IMR-90 (cell line): ENCODE results near the gene IL6. TPM values are rescaled to one million over a fixed set of nuclear protein-coding genes. Genes with fewer than 3 reads are reported as not detected.

Experiments used
- ATAC-seq: fragments of 200-7000 bp; cut with Tn5 transposase; 2 replicates; pipeline ENCODE4 v1.9.1; 2020; ENCODE audit warnings: low read depth, mild to moderate bottlenecking, moderate library complexity
- BruUV-seq: library from RNA; stranded (reverse); fragments of 400-500 nt; replicated peaks from 2 replicates; lab custom pipeline; 2021; lab: Mats Ljungman, UMichigan
- CTCF ChIA-PET: fragments of 300-600 bp; formaldehyde crosslinking; extraction: SDS; loops from one replicate; lab custom pipeline; 2021; ENCODE audit warnings: antibody characterized with exemption; lab: Yijun Ruan, JAX
- POLR2A ChIA-PET: fragments of 300-600 bp; sonication (Branson Sonifier 250); formaldehyde crosslinking; loops from one replicate; lab custom pipeline; 2022; ENCODE audit warnings: antibody characterized with exemption; ENCODE audit not compliant: unreplicated experiment; lab: Charles Lee
- DNase-seq: peaks from one replicate; pipeline ENCODE4 v3.0.0; 2013
- H2AFZ ChIP-seq: replicated peaks from 2 replicates; pipeline ENCODE3; 2013; ENCODE audit warnings: low read length, mild to moderate bottlenecking; ENCODE audit not compliant: poor library complexity
- H2AK5ac ChIP-seq: 2 replicates; pipeline ENCODE4 v1.6.1; 2013; ENCODE audit warnings: low read depth, low read length, inconsistent platforms
- H2AK9ac ChIP-seq: replicated peaks from 2 replicates; pipeline ENCODE3; 2013; ENCODE audit warnings: mild to moderate bottlenecking, low read depth, low read length, moderate library complexity; ENCODE audit not compliant: poor library complexity
- H2BK120ac ChIP-seq: 2 replicates; pipeline ENCODE4 v1.6.1; 2013; ENCODE audit warnings: low read depth, low read length, inconsistent platforms
- H2BK15ac ChIP-seq: 3 replicates; pipeline ENCODE4 v1.6.1; 2013; ENCODE audit warnings: low read depth, low read length, inconsistent platforms
- H2BK20ac ChIP-seq: 2 replicates; pipeline ENCODE4 v1.6.1; 2013; ENCODE audit warnings: low read depth, mild to moderate bottlenecking, inconsistent platforms, low read length, moderate library complexity
- H2BK5ac ChIP-seq: 2 replicates; pipeline ENCODE4 v1.6.1; 2013; ENCODE audit warnings: mild to moderate bottlenecking, low read depth, low read length, inconsistent platforms; ENCODE audit not compliant: poor library complexity, severe bottlenecking
- H3K14ac ChIP-seq: replicated peaks from 2 replicates; pipeline ENCODE4 v1.6.1; 2013; ENCODE audit warnings: low read depth, low read length, inconsistent platforms
- H3K18ac ChIP-seq: 2 replicates; pipeline ENCODE4 v1.6.1; 2013; ENCODE audit warnings: low read depth, low read length, control low read depth
- H3K23ac ChIP-seq: 2 replicates; pipeline ENCODE4 v1.6.1; 2013; ENCODE audit warnings: low read depth, low read length, inconsistent platforms
- H3K27ac ChIP-seq: 2 replicates; pipeline ENCODE4 v1.5.1; 2013; ENCODE audit warnings: mild to moderate bottlenecking, control low read depth, low read length; ENCODE audit not compliant: insufficient read depth
- H3K27me3 ChIP-seq: 2 replicates; pipeline ENCODE4 v1.6.1; 2013; ENCODE audit warnings: low read length; ENCODE audit not compliant: control insufficient read depth, insufficient read depth
- H3K36me3 ChIP-seq: 2 replicates; pipeline ENCODE4 v1.6.1; 2013; ENCODE audit warnings: low read length, mixed read lengths; ENCODE audit not compliant: control insufficient read depth, insufficient read depth
- H3K4ac ChIP-seq: 2 replicates; pipeline ENCODE4 v1.6.1; 2013; ENCODE audit warnings: low read depth, low read length, inconsistent platforms
- H3K4me1 ChIP-seq: 2 replicates; pipeline ENCODE4 v1.6.1; 2013; ENCODE audit warnings: low read length, mixed read lengths; ENCODE audit not compliant: control insufficient read depth, insufficient read depth
- H3K4me2 ChIP-seq: 2 replicates; pipeline ENCODE4 v1.6.1; 2013; ENCODE audit warnings: low read depth, mild to moderate bottlenecking, control low read depth, low read length, moderate library complexity
- H3K4me3 ChIP-seq: 2 replicates; pipeline ENCODE4 v1.5.1; 2013; ENCODE audit warnings: low read depth, mild to moderate bottlenecking, control low read depth, low read length, moderate library complexity; ENCODE audit not compliant: insufficient read depth
- H3K56ac ChIP-seq: 2 replicates; pipeline ENCODE4 v1.6.1; 2013; ENCODE audit warnings: low read length, inconsistent platforms; ENCODE audit not compliant: insufficient read depth; ENCODE audit errors: extremely low read depth
- H3K79me1 ChIP-seq, 2 experiments: 2 replicates each; pipeline ENCODE4 v1.6.1; 2013; ENCODE audit warnings: low read length in 2 of 2, inconsistent platforms in 1 of 2, low read depth in 1 of 2
- H3K9ac ChIP-seq: 2 replicates; pipeline ENCODE4 v1.6.1; 2013; ENCODE audit warnings: low read depth, low read length, control low read depth
- H3K9me1 ChIP-seq: 2 replicates; pipeline ENCODE4 v1.6.1; 2013; ENCODE audit warnings: low read length, inconsistent platforms; ENCODE audit not compliant: insufficient read depth
- H3K9me3 ChIP-seq: 2 replicates; pipeline ENCODE4 v1.6.1; 2013; ENCODE audit warnings: low read length; ENCODE audit not compliant: control insufficient read depth, insufficient read depth
- H4K20me1 ChIP-seq: 2 replicates; pipeline ENCODE4 v1.6.1; 2013; ENCODE audit warnings: low read length, inconsistent platforms; ENCODE audit not compliant: insufficient read depth
- H4K5ac ChIP-seq: 2 replicates; pipeline ENCODE4 v1.6.1; 2013; ENCODE audit warnings: mild to moderate bottlenecking, low read depth, low read length, control low read depth
- H4K8ac ChIP-seq, 2 experiments: 2 replicates each; pipeline ENCODE4 v1.6.1; 2013; ENCODE audit warnings: low read depth in 2 of 2, low read length in 2 of 2, control low read depth in 1 of 2, inconsistent platforms in 1 of 2
- H4K91ac ChIP-seq: 2 replicates; pipeline ENCODE4 v1.6.1; 2013; ENCODE audit warnings: low read depth, low read length, inconsistent platforms; ENCODE audit not compliant: insufficient read depth
- BHLHE40 ChIP-seq: fragments of 150-350 bp; IDR thresholded peaks from 2 replicates; pipeline ENCODE4 v1.6.1; 2016; ENCODE audit warnings: mild to moderate bottlenecking, low read depth, low read length
- CEBPB ChIP-seq: IDR thresholded peaks from 2 replicates; pipeline ENCODE4 v1.6.1; 2012; ENCODE audit warnings: low read depth, low read length, improper control_type of control experiment
- CHD1 ChIP-seq: IDR thresholded peaks from 2 replicates; pipeline ENCODE4 v1.6.1; 2012; ENCODE audit warnings: low read depth, low read length, improper control_type of control experiment
- ELK1 ChIP-seq: fragments of 150-350 bp; IDR thresholded peaks from 2 replicates; pipeline ENCODE4 v1.6.1; 2016; ENCODE audit warnings: low read depth, mild to moderate bottlenecking, low read length, moderate library complexity, borderline replicate concordance
- FOS ChIP-seq: fragments of 150-350 bp; IDR thresholded peaks from 2 replicates; pipeline ENCODE4 v1.6.1; 2016; ENCODE audit warnings: low read depth, low read length
- MAFK ChIP-seq: IDR thresholded peaks from 2 replicates; pipeline ENCODE4 v1.6.1; 2012; ENCODE audit warnings: low read depth, low read length, improper control_type of control experiment
- MAZ ChIP-seq: IDR thresholded peaks from 2 replicates; pipeline ENCODE4 v1.6.1; 2012; ENCODE audit warnings: low read depth, mild to moderate bottlenecking, low read length, improper control_type of control experiment, moderate library complexity, borderline replicate concordance
- MXI1 ChIP-seq: IDR thresholded peaks from 2 replicates; pipeline ENCODE4 v1.6.1; 2012; ENCODE audit warnings: low read depth, mild to moderate bottlenecking, low read length, moderate library complexity, borderline replicate concordance
- NFE2L2 ChIP-seq: fragments of 150-350 bp; IDR thresholded peaks from 2 replicates; pipeline ENCODE4 v1.6.1; 2016; ENCODE audit warnings: low read depth, mild to moderate bottlenecking, low read length
- POLR2A ChIP-seq: IDR thresholded peaks from 2 replicates; pipeline ENCODE4 v1.6.1; 2012; ENCODE audit warnings: mild to moderate bottlenecking, low read depth, low read length
- RAD21 ChIP-seq: IDR thresholded peaks from 2 replicates; pipeline ENCODE4 v1.6.1; 2012; ENCODE audit warnings: low read length, improper control_type of control experiment
- RCOR1 ChIP-seq: IDR thresholded peaks from 2 replicates; pipeline ENCODE4 v1.6.1; 2012; ENCODE audit warnings: mild to moderate bottlenecking, low read length, improper control_type of control experiment; ENCODE audit not compliant: insufficient replicate concordance
- RFX5 ChIP-seq: IDR thresholded peaks from 2 replicates; pipeline ENCODE4 v1.8.0; 2012; ENCODE audit warnings: low read depth, mild to moderate bottlenecking, low read length, moderate library complexity
- SMC3 ChIP-seq: fragments of 150-350 bp; IDR thresholded peaks from 2 replicates; pipeline ENCODE4 v1.6.1; 2016; ENCODE audit warnings: low read depth, mild to moderate bottlenecking, antibody characterized with exemption, low read length, moderate library complexity
- WGBS, 2 experiments: methylation state at CpG; one replicate each; pipeline versions ENCODE4 v1.1.5 to v1.1.7; 2013; ENCODE audit warnings: missing lambda C conversion rate in 2 of 2; ENCODE audit not compliant: insufficient read length in 1 of 2; ENCODE audit errors: extremely low coverage in 2 of 2; 5-methylcytosine and 5-hydroxymethylcytosine counted together
- dilution Hi-C: fragments of 300-500 bp; cut with HindIII; formaldehyde crosslinking; loops from one replicate; pipeline ENCODE4 v1.14.3; 2018; ENCODE audit warnings: low sequenced_read_pairs; ENCODE audit not compliant: unreplicated experiment
- in situ Hi-C: fragments of 300-500 bp; cut with MboI; formaldehyde crosslinking; loops from 3 replicates; pipeline ENCODE4 v1.14.3; 2019; ENCODE audit warnings: low sequenced_read_pairs, inconsistent platforms, mixed read lengths
- intact Hi-C: fragments of 100-400 bp; cut with micrococcal nuclease; formaldehyde crosslinking; loops from 2 replicates; pipeline ENCODE4 v1.10.0; 2022
- polyA plus RNA-seq, 3 experiments: library from polyadenylated mRNA; depleted of rRNA; stranded (reverse); fragments of >200 nt; gene quantifications; 2 replicates each; pipeline ENCODE4 v1.2.3, GENCODE V29; 2012; ENCODE audit warnings: low replicate concordance in 1 of 3
- total RNA-seq: library from RNA; depleted of rRNA; stranded (reverse); fragments of >200 nt; gene quantifications from 2 replicates; pipeline ENCODE4 v1.2.3, GENCODE V29; 2012
- TF ChIP-seq, protein P1 (sequence below): conservative IDR thresholded peaks from 2 replicates; pipeline ENCODE4 v1.5.1; 2012; ENCODE audit warnings: mild to moderate bottlenecking, low read depth, low read length, improper control_type of control experiment
- TF ChIP-seq, protein P2 (sequence below): fragments of 150-350 bp; IDR thresholded peaks from 2 replicates; pipeline ENCODE4 v1.6.1; 2017; ENCODE audit warnings: mild to moderate bottlenecking, antibody characterized with exemption, low read length, low read depth

Gene IL6
- total and polyA plus RNA-seq, 2 of the 4 experiments (the other 2 are of a cell fraction), result 15.2 to 50.8 TPM

DNA sequence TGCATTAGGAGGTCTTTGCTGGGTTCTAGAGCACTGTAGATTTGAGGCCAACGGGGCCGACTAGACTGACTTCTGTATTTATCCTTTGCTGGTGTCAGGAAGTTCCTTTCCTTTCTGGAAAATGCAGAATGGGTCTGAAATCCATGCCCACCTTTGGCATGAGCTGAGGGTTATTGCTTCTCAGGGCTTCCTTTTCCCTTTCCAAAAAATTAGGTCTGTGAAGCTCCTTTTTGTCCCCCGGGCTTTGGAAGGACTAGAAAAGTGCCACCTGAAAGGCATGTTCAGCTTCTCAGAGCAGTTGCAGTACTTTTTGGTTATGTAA is 675 bp downstream of the IL6 start:
- BruUV-seq, result TSS peak; percentile 76
- H3K79me1 ChIP-seq, result peaks cover 13 to 56% of the 10 kb centered on the region in 2 experiments
- H2BK5ac ChIP-seq, result peak overlapping the region; percentile 98
- no peak for TF ChIP-seq MAFK
- TF ChIP-seq BHLHE40, result no peak
- TF ChIP-seq, protein P1, sequence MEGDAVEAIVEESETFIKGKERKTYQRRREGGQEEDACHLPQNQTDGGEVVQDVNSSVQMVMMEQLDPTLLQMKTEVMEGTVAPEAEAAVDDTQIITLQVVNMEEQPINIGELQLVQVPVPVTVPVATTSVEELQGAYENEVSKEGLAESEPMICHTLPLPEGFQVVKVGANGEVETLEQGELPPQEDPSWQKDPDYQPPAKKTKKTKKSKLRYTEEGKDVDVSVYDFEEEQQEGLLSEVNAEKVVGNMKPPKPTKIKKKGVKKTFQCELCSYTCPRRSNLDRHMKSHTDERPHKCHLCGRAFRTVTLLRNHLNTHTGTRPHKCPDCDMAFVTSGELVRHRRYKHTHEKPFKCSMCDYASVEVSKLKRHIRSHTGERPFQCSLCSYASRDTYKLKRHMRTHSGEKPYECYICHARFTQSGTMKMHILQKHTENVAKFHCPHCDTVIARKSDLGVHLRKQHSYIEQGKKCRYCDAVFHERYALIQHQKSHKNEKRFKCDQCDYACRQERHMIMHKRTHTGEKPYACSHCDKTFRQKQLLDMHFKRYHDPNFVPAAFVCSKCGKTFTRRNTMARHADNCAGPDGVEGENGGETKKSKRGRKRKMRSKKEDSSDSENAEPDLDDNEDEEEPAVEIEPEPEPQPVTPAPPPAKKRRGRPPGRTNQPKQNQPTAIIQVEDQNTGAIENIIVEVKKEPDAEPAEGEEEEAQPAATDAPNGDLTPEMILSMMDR, result no peak
- no peak for TF ChIP-seq CHD1
- no peak for TF ChIP-seq NFE2L2
- no peak for TF ChIP-seq FOS
- no peak for TF ChIP-seq RFX5
- no peak for TF ChIP-seq POLR2A
- TF ChIP-seq MXI1, result no peak
- no peak for TF ChIP-seq RCOR1
- no peak for TF ChIP-seq MAZ
- TF ChIP-seq, protein P2, sequence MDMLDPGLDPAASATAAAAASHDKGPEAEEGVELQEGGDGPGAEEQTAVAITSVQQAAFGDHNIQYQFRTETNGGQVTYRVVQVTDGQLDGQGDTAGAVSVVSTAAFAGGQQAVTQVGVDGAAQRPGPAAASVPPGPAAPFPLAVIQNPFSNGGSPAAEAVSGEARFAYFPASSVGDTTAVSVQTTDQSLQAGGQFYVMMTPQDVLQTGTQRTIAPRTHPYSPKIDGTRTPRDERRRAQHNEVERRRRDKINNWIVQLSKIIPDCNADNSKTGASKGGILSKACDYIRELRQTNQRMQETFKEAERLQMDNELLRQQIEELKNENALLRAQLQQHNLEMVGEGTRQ, result no peak
- TF ChIP-seq SMC3, result no peak
- TF ChIP-seq ELK1, result no peak
- no peak for TF ChIP-seq CEBPB
- no peak for TF ChIP-seq RAD21
- in situ Hi-C loops (no loop called here), dilution Hi-C loops (no loop called here), intact Hi-C loops (loop anchor here (1.0 to 5.0 kb wide), 8 partner anchors 57 to 345 kb away; partner anchors contain the start of gene TOMM7)
- no peak for DNase-seq
- peak overlapping the region; percentile 92 to 94 for H4K8ac ChIP-seq
- no peaks in the 10 kb centered on the region for H3K27me3 ChIP-seq
- peak overlapping the region; percentile 97 for H3K27ac ChIP-seq
- H2BK20ac ChIP-seq, result peak overlapping the region; percentile 97
- peak overlapping the region; percentile 98 for H3K14ac ChIP-seq
- peak overlapping the region; percentile 95 for H2BK120ac ChIP-seq
- peak overlapping the region; percentile 45; the same call in 2 of the 3 replicates for H2BK15ac ChIP-seq
- H4K5ac ChIP-seq, result peak overlapping the region; percentile 90
- peak overlapping the region; percentile 99 for H3K4ac ChIP-seq
- peak overlapping the region; percentile 94 for H3K9ac ChIP-seq
- no peaks in the 10 kb centered on the region for H3K9me3 ChIP-seq
- peaks cover 28% of the 10 kb centered on the region for H3K9me1 ChIP-seq
- H2AFZ ChIP-seq, result peak overlapping the region; percentile 88
- ChIA-PET POLR2A (interaction anchor here (0.8 to 3.3 kb wide), 6 partner anchors 51 to 167 kb away, joined by 3 to 38 read pairs (median 4); no protein-coding TSS in a partner anchor), CTCF (interaction anchor here (0.6 to 4.4 kb wide), 16 partner anchors 9 to 379 kb away, joined by 3 to 37 read pairs (median 5); no protein-coding TSS in a partner anchor)
- peak overlapping the region; percentile 75 for H2AK9ac ChIP-seq
- H4K20me1 ChIP-seq, result no peaks in the 10 kb centered on the region
- H2AK5ac ChIP-seq, result peak overlapping the region; percentile 96
- no CpG with 5 or more reads among the region's 3 CpGs for WGBS, 2 experiments
- ATAC-seq, result no peak
- H3K18ac ChIP-seq, result peak overlapping the region; percentile 91
- peak overlapping the region; percentile 88 for H3K4me2 ChIP-seq
- H3K56ac ChIP-seq, result peak overlapping the region; percentile 99
- H3K36me3 ChIP-seq, result peaks cover 18% of the 10 kb centered on the region
- H3K23ac ChIP-seq, result peak overlapping the region; percentile 89
- peaks cover 23% of the 10 kb centered on the region for H3K4me1 ChIP-seq
- H4K91ac ChIP-seq, result peak overlapping the region; percentile 98
- peak overlapping the region; percentile 69 for H3K4me3 ChIP-seq
